GM13976 (cell line): ENCODE data around the gene MESP1.

Experiments
- DNase-seq: peaks from one replicate; pipeline ENCODE4 v3.0.0; 2012; ENCODE audit warnings: low spot score
- in situ Hi-C: fragments of 300-500 bp; cut with MboI; formaldehyde crosslinking; loops from one replicate; pipeline ENCODE4 v1.12.0; 2022; ENCODE audit warnings: low sequenced_read_pairs, mixed read lengths, inconsistent platforms; ENCODE audit not compliant: unreplicated experiment
- TF ChIP-seq, protein P1 (sequence below): IDR thresholded peaks from 2 replicates; pipeline ENCODE4 v1.5.1; 2012; ENCODE audit warnings: borderline replicate concordance, mild to moderate bottlenecking; ENCODE audit not compliant: insufficient read depth; ENCODE audit errors: extremely low read depth, missing control alignments, control extremely low read depth

The MESP1 gene

DNA sequence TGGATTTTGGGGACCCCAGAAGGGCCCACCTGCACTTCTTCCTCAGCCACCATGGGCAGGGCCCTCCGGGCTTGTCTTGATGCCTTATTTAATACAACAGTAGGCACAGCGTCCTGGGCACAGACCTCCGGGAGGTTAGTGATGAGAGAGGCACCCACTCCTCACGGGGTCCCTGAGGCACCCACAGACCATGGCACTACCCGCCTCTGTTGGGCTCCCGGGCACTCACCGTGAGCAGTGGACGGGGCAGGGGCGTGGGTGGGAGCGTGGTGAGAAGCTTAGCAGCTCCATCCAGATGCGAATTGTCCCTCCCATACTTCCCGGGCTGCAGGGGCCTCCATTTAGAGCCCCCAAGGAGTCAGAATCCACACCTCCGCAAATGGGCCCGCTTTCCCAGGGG is 24.8 kb upstream of the MESP1 start:
- in situ Hi-C loops, result no loop called here

DNA sequence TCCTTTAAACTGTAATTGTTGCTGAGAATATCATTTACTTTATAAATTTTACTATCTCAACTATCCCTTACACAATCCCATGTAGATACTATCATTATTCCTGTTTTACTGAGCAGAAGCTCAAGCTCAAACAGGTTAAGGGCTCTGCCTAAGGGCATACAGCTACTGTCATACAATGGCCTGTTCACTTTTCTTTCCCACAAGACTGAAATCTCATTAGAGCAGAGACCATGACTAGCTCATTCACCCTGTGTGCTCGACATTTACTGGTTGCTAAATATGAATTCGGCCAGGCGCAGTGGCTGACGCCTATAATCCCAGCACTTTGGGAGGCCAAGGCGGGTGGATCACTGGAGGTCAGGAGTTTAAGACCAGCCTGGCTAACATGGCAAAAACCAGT is 23.4 kb upstream of the MESP1 start:
- TF ChIP-seq, protein P1, sequence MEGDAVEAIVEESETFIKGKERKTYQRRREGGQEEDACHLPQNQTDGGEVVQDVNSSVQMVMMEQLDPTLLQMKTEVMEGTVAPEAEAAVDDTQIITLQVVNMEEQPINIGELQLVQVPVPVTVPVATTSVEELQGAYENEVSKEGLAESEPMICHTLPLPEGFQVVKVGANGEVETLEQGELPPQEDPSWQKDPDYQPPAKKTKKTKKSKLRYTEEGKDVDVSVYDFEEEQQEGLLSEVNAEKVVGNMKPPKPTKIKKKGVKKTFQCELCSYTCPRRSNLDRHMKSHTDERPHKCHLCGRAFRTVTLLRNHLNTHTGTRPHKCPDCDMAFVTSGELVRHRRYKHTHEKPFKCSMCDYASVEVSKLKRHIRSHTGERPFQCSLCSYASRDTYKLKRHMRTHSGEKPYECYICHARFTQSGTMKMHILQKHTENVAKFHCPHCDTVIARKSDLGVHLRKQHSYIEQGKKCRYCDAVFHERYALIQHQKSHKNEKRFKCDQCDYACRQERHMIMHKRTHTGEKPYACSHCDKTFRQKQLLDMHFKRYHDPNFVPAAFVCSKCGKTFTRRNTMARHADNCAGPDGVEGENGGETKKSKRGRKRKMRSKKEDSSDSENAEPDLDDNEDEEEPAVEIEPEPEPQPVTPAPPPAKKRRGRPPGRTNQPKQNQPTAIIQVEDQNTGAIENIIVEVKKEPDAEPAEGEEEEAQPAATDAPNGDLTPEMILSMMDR, result no peak
- DNase-seq, result no peak
- in situ Hi-C loops, result no loop called here

More for the DNA sequence above, 24.8 kb upstream of the MESP1 start:
- TF ChIP-seq, protein P1, result no peak
- DNase-seq, result no peak

DNA sequence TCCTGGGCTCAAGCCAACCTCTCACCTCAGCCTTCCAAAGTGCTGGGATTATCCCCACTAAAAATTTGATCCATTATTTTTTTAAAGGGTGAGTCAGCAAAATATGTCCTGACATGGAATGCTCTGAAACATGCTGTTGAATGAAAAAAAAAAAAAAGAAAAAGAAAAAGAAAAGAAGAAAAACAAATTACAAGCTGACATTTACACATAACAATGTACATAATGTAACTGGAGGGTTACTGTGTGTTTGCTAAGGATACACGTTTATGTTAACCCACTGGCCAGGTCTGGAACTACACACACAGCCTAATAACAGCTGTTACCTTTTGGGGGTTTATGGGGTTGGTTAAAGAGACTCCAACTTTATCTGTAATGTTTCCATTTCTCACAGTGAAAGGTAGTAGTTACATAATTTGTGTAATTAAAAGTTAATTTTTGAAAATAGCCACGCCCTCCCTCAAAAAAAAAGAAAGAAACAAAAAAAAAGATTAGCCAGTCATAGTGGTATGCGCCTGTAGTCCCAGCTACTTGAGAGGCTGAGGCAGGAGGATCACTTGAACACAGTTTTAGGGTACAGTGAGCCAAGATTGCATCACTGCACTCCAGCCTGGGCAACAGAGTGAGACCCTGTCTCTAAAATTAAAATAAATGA is 22.0 kb upstream of the MESP1 start:
- no peak for DNase-seq
- TF ChIP-seq, protein P1, result no peak
- in situ Hi-C loops, result no loop called here

DNA sequence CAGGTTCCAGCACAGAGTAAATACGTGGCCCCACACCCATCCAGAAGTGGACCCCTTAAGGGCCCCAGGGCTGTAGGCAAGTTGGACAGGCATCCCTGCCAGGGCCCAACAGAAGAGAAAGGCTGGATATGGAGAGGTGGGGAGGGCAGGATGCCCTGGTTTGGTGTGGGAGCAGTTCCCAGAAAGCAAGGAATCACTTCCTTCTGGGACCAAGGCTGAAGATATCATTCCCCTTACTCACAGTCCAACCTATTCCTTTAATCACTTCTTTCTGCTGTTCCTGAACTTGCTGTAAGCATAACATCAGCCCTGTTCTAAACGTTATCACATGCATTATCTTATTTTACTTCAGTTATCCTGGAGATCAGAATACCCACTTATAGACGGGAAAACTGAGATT is 19.0 kb upstream of the MESP1 start:
- TF ChIP-seq, protein P1, result no peak
- DNase-seq, result no peak
- in situ Hi-C loops, result no loop called here

DNA sequence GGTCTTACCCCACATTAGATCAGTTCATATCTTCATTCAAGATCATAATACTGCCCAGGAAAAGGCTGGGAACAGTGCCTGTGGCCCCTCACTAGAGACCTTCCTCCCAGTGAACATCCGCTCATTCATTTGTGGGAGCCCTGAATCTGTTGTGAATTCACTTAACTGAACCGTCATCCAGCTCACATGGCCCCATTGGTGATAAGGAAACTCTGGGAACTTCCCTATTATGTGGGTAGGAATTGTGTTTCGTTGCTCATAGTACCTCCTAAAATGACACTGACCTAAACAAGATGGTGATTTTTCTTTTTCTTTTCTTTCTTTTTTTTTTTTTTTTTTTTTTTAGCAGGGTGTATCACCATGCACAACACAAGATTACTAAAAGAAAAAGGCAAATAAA is 18.3 kb upstream of the MESP1 start:
- DNase-seq, result no peak
- TF ChIP-seq, protein P1, result no peak
- in situ Hi-C loops, result no loop called here

DNA sequence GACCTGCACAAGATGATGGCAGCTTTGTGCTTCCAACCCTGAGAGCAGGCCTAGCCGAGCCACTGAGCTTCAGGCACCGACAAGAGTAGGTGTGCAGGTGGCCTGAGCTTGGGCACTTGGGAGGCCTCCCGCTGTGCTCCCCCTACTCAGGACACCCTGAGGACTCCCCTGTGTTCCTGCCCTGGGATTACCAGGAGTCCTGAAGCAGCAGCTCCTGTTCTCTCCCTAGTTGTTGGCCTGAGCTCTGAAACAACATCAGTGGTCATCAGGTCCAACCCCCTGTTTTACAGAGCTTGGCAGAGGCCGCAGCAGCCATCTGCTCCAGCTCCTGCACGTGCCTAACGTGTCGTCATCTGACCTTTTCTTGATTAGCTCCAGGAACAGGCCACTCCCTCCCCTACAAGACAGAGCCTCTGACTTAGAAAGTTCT is 17.0 kb upstream of the MESP1 start:
- DNase-seq, result no peak
- TF ChIP-seq, protein P1, result no peak
- in situ Hi-C loops, result no loop called here
